ENCODE data around the gene SEMA6C. TPM values are rescaled to one million over a fixed set of nuclear protein-coding genes. Genes with fewer than 3 reads are reported as not detected.

SEMA6C gene
- total and polyA plus RNA-seq, 2 of the 8 experiments (the other 6 are each of a cell fraction or from before 2014, with no cell fraction given), result 12.2 to 15.7 TPM

GRCh38 chr1:151143057-151143435, 3.4 kb downstream of the SEMA6C start:
- H3K4me3 ChIP-seq (ENCODE audit: extremely low read depth in 1 of 4, insufficient read depth in 2 of 4, low read depth in 3 of 4, low read length in 4 of 4), result no peak overlapping the region
- no peak overlapping the region for H4K91ac ChIP-seq (replicated peaks; ENCODE audit: insufficient read length, low read length)
- H3K27me3 ChIP-seq (replicated peaks in 1 of 4; ENCODE audit: control insufficient read depth in 3 of 4, extremely low read depth in 1 of 4, insufficient read depth in 3 of 4, low read length in 3 of 4), result peaks cover 0 to 17% (median 8%) of the 10 kb centered on the region in 4 experiments; a peak in 5 of 7 replicates
- peaks cover 0 to 4% (median 0%) of the 10 kb centered on the region in 4 experiments; a peak in 3 of 8 replicates for H3K36me3 ChIP-seq (ENCODE audit: control insufficient read depth in 2 of 4, insufficient read depth in 4 of 4, low read length in 3 of 4)
- H4K5ac ChIP-seq (ENCODE audit: insufficient read length, low read depth, low read length), result no peak overlapping the region
- no peak overlapping the region for H3K18ac ChIP-seq (ENCODE audit: extremely low read depth, low read length)
- WGBS, 2 experiments (ENCODE audit: extremely low coverage in 1 of 2, insufficient coverage in 1 of 2, insufficient read length in 1 of 2, insufficient replicate concordance in 2 of 2, low coverage in 1 of 2, low lambda C conversion rate in 2 of 2, missing lambda C conversion rate in 1 of 2), result 86% methylated on average over 7 of the region's 7 CpGs; no CpG with 5 or more reads in 1 of the 2 experiments
- H3K56ac ChIP-seq (replicated peaks; ENCODE audit: insufficient read length, low read depth, low read length), result no peak overlapping the region
- 0 out of 2 replicates have a peak overlapping the region, but pooled peaks have one; percentile 18 for H2BK15ac ChIP-seq (ENCODE audit: low read length)
- no peak overlapping the region for H2BK20ac ChIP-seq (ENCODE audit: low read length)
- H3K79me1 ChIP-seq (ENCODE audit: low read depth, low read length), result peaks cover 5% of the 10 kb centered on the region; the same call in 1 of the 2 replicates
- H2AK5ac ChIP-seq (ENCODE audit: low read depth, low read length), result no peak overlapping the region
- FAIRE-seq (no peak), DNase-seq (ENCODE audit: low read depth in 1 of 2, low spot score in 2 of 2) (no peak)
- H3K4me2 ChIP-seq (ENCODE audit: insufficient read depth in 1 of 2, low read depth in 2 of 2, low read length in 2 of 2), result no peak overlapping the region; a peak in 1 of 4 replicates
- H3K23ac ChIP-seq (ENCODE audit: insufficient read length), result no peak overlapping the region
- no peak overlapping the region for H2AFZ ChIP-seq (ENCODE audit: low read length)
- no peak overlapping the region for H3K27ac ChIP-seq (ENCODE audit: low read depth, low read length)
- H3K14ac ChIP-seq (ENCODE audit: insufficient read length), result no peak overlapping the region
- ChIA-PET CTCF (ENCODE audit: partially characterized antibody) (interaction anchor here (0.6 to 4.7 kb wide), 9 partner anchors 10 to 118 kb away, joined by 3 to 54 read pairs (median 4); partner anchors contain the start of genes TMOD4 and TNFAIP8L2), POLR2A (ENCODE audit: partially characterized antibody) (interaction anchor here (0.6 to 10.7 kb wide), 5 partner anchors 11 to 245 kb away, joined by 3 to 124 read pairs (median 4); partner anchors contain the start of gene VPS72)
- H3K79me2 ChIP-seq (ENCODE audit: control insufficient read depth in 1 of 2, insufficient read depth in 2 of 2, low read length in 2 of 2), result no peaks in the 10 kb centered on the region
- peak overlapping the region; percentile 55; the same call in 1 of the 2 replicates for H2BK5ac ChIP-seq (ENCODE audit: low read depth, low read length)
- no peak overlapping the region for H4K8ac ChIP-seq (ENCODE audit: extremely low read depth, insufficient read depth, low read length)
- TF ChIP-seq CTCF (IDR thresholded peaks at IDR 0.05; ENCODE audit: control extremely low read depth in 1 of 3, insufficient read depth in 1 of 3, low read depth in 1 of 3, low read length in 3 of 3), result peak in 1 of 3 experiments; percentile 7; a peak in 1 of 4 replicates
- TF ChIP-seq TCF12 (IDR thresholded peaks at IDR 0.05; ENCODE audit: low read depth, low read length), result no peak
- no peak overlapping the region for H2BK12ac ChIP-seq (ENCODE audit: low read depth, low read length)
- H4K20me1 ChIP-seq (replicated peaks in 1 of 2; ENCODE audit: control insufficient read depth in 1 of 2, insufficient read depth in 2 of 2, low read length in 2 of 2), result no peaks in the 10 kb centered on the region
- H2BK120ac ChIP-seq (replicated peaks; ENCODE audit: low read depth, low read length), result no peak overlapping the region
- no peak overlapping the region for H3K4ac ChIP-seq (replicated peaks; ENCODE audit: insufficient read length, low read depth, low read length)
- H3K9ac ChIP-seq (replicated peaks in 1 of 4; ENCODE audit: extremely low read depth in 1 of 4, low read depth in 3 of 4, low read length in 3 of 4), result no peak overlapping the region
- H3K9me3 ChIP-seq (ENCODE audit: insufficient read depth in 2 of 2, low read depth in 1 of 2, low read length in 1 of 2), result no peaks in the 10 kb centered on the region
- peaks cover 15 to 31% (median 21%) of the 10 kb centered on the region in 4 experiments for H3K4me1 ChIP-seq (replicated peaks in 1 of 4; ENCODE audit: control insufficient read depth in 3 of 4, insufficient read depth in 4 of 4, low read length in 3 of 4)
- H3K23me2 ChIP-seq (ENCODE audit: low read depth, low read length), result peaks cover 16% of the 10 kb centered on the region
